H1 (cell line): Measurements from ENCODE around the gene SART1. TPM values are rescaled to one million over a fixed set of nuclear protein-coding genes. Genes with fewer than 3 reads are reported as not detected.

ENCODE experiments used
- CTCF ChIA-PET: fragments of 300-600 bp; sonication (Branson Sonifier 250); formaldehyde crosslinking; loops from one replicate; lab custom pipeline; 2021; ENCODE audit not compliant: partially characterized antibody; lab: Charles Lee
- POLR2A ChIA-PET: fragments of 300-600 bp; sonication (Branson Sonifier 250); formaldehyde crosslinking; loops from one replicate; lab custom pipeline; 2021; ENCODE audit warnings: inconsistent platforms; ENCODE audit not compliant: partially characterized antibody; lab: Charles Lee
- DNase-seq, 2 experiments: peaks; one replicate each; pipeline versions ENCODE4 v3.0.0 to v3.0.0-alpha.2; 2010 to 2022; ENCODE audit warnings: low spot score in 2 of 2, low read depth in 1 of 2, mixed read lengths in 1 of 2
- FAIRE-seq: peaks from 2 replicates; lab custom pipeline; 2011; peaks lifted over from hg19 to GRCh38; lab: Jason Lieb, UNC
- H2AFZ ChIP-seq: 2 replicates; pipeline ENCODE4 v1.8.1; 2012; ENCODE audit warnings: low read length, inconsistent platforms
- H2AK5ac ChIP-seq: 2 replicates; pipeline ENCODE4 v1.6.1; 2013; ENCODE audit warnings: low read depth, low read length
- H2BK120ac ChIP-seq: replicated peaks from 2 replicates; pipeline ENCODE3; 2013; ENCODE audit warnings: low read depth, low read length, inconsistent platforms
- H2BK12ac ChIP-seq: 2 replicates; pipeline ENCODE4 v1.6.1; 2013; ENCODE audit warnings: low read depth, low read length
- H2BK15ac ChIP-seq: 2 replicates; pipeline ENCODE4 v1.6.1; 2013; ENCODE audit warnings: low read length
- H2BK20ac ChIP-seq: 2 replicates; pipeline ENCODE4 v1.6.1; 2013; ENCODE audit warnings: low read length
- H2BK5ac ChIP-seq: 2 replicates; pipeline ENCODE4 v1.6.1; 2013; ENCODE audit warnings: low read depth, low read length
- H3K14ac ChIP-seq: 2 replicates; pipeline ENCODE4 v1.6.1; 2013; ENCODE audit warnings: inconsistent platforms; ENCODE audit not compliant: insufficient read length
- H3K18ac ChIP-seq: 2 replicates; pipeline ENCODE4 v1.6.1; 2013; ENCODE audit warnings: low read length; ENCODE audit errors: extremely low read depth
- H3K23ac ChIP-seq: 2 replicates; pipeline ENCODE4 v1.6.1; 2013; ENCODE audit warnings: inconsistent platforms; ENCODE audit not compliant: insufficient read length
- H3K23me2 ChIP-seq: 2 replicates; pipeline ENCODE4 v1.6.1; 2013; ENCODE audit warnings: low read depth, low read length
- H3K27ac ChIP-seq: 2 replicates; pipeline ENCODE4 v1.6.1; 2011; ENCODE audit warnings: low read depth, low read length, inconsistent platforms
- H3K27me3 ChIP-seq, 4 experiments: replicated peaks in 1 of 4; 1 replicate in 1 of 4; 2 replicates in 3 of 4; pipeline versions ENCODE4 v1.6.1 to v1.8.1; 2011 to 2013; ENCODE audit warnings: low read length in 3 of 4, mild to moderate bottlenecking in 3 of 4, inconsistent platforms in 2 of 4, mixed read lengths in 2 of 4, moderate library complexity in 1 of 4; ENCODE audit not compliant: control insufficient read depth in 3 of 4, insufficient read depth in 3 of 4; ENCODE audit errors: extremely low read depth in 1 of 4
- H3K36me3 ChIP-seq, 4 experiments: 2 replicates each; pipeline versions ENCODE4 v1.6.1 to v1.8.1; 2011 to 2013; ENCODE audit warnings: mild to moderate bottlenecking in 4 of 4, low read length in 3 of 4, moderate library complexity in 2 of 4, control low read depth in 1 of 4, inconsistent platforms in 1 of 4; ENCODE audit not compliant: insufficient read depth in 4 of 4, control insufficient read depth in 2 of 4
- H3K4ac ChIP-seq: replicated peaks from 2 replicates; pipeline ENCODE3; 2013; ENCODE audit warnings: low read length, low read depth, mixed read lengths, inconsistent platforms; ENCODE audit not compliant: insufficient read length
- H3K4me1 ChIP-seq, 4 experiments: replicated peaks in 1 of 4; 1 replicate in 1 of 4; 2 replicates in 3 of 4; pipeline versions ENCODE4 v1.6.1 to v1.8.1; 2011 to 2013; ENCODE audit warnings: low read length in 3 of 4, inconsistent platforms in 2 of 4, mixed read lengths in 1 of 4; ENCODE audit not compliant: insufficient read depth in 4 of 4, control insufficient read depth in 3 of 4
- H3K4me2 ChIP-seq, 2 experiments: 2 replicates each; pipeline versions ENCODE4 v1.6.1 to v1.8.1; 2011 to 2013; ENCODE audit warnings: low read depth in 2 of 2, low read length in 2 of 2, control low read depth in 1 of 2, inconsistent platforms in 1 of 2, mild to moderate bottlenecking in 1 of 2; ENCODE audit not compliant: insufficient read depth in 1 of 2
- H3K4me3 ChIP-seq, 4 experiments: fragments of 200-600, 300-600 bp in 1 of 4; sonication (generic), shearing (Covaris generic), sonication (Bioruptor Twin) in 1 of 4; 2 replicates each; pipeline versions ENCODE4 v1.5.1 to v1.8.1; 2011 to 2016; ENCODE audit warnings: low read length in 4 of 4, low read depth in 3 of 4, control low read depth in 2 of 4, inconsistent platforms in 2 of 4, mild to moderate bottlenecking in 2 of 4, mixed read lengths in 1 of 4, moderate library complexity in 1 of 4; ENCODE audit not compliant: insufficient read depth in 2 of 4; ENCODE audit errors: extremely low read depth in 1 of 4
- H3K56ac ChIP-seq: replicated peaks from 2 replicates; pipeline ENCODE3; 2013; ENCODE audit warnings: low read depth, mild to moderate bottlenecking, mixed read lengths, low read length, inconsistent platforms; ENCODE audit not compliant: insufficient read length
- H3K79me1 ChIP-seq: 2 replicates; pipeline ENCODE4 v1.6.1; 2013; ENCODE audit warnings: low read depth, low read length, control low read depth
- H3K79me2 ChIP-seq, 2 experiments: 2 replicates each; pipeline versions ENCODE4 v1.6.1 to v1.8.1; 2012 to 2013; ENCODE audit warnings: low read length in 2 of 2, mild to moderate bottlenecking in 2 of 2, inconsistent platforms in 1 of 2; ENCODE audit not compliant: insufficient read depth in 2 of 2, control insufficient read depth in 1 of 2
- H3K9ac ChIP-seq, 4 experiments: replicated peaks in 1 of 4; 1 replicate in 1 of 4; 2 replicates in 3 of 4; pipeline versions ENCODE4 v1.6.1 to v1.8.1; 2011 to 2013; ENCODE audit warnings: low read depth in 3 of 4, low read length in 3 of 4, control low read depth in 2 of 4, mild to moderate bottlenecking in 2 of 4, moderate library complexity in 2 of 4, inconsistent platforms in 1 of 4; ENCODE audit errors: extremely low read depth in 1 of 4
- H3K9me3 ChIP-seq, 2 experiments: 2 replicates each; pipeline versions ENCODE4 v1.6.1 to v1.8.1; 2012 to 2013; ENCODE audit warnings: mild to moderate bottlenecking in 2 of 2, moderate library complexity in 2 of 2, control low read depth in 1 of 2, inconsistent platforms in 1 of 2, low read depth in 1 of 2, low read length in 1 of 2, mixed read lengths in 1 of 2; ENCODE audit not compliant: insufficient read depth in 2 of 2
- H4K20me1 ChIP-seq, 2 experiments: replicated peaks in 1 of 2; 2 replicates each; pipeline versions ENCODE3 to v1.8.1; 2011 to 2013; ENCODE audit warnings: inconsistent platforms in 2 of 2, low read length in 2 of 2, mild to moderate bottlenecking in 1 of 2; ENCODE audit not compliant: insufficient read depth in 2 of 2, control insufficient read depth in 1 of 2
- H4K5ac ChIP-seq: 2 replicates; pipeline ENCODE4 v1.6.1; 2013; ENCODE audit warnings: low read length, low read depth, mixed read lengths, inconsistent platforms; ENCODE audit not compliant: insufficient read length
- H4K8ac ChIP-seq: 2 replicates; pipeline ENCODE4 v1.8.0; 2013; ENCODE audit warnings: mild to moderate bottlenecking, moderate library complexity, low read length, inconsistent platforms; ENCODE audit not compliant: insufficient read depth; ENCODE audit errors: extremely low read depth
- H4K91ac ChIP-seq: replicated peaks from 2 replicates; pipeline ENCODE3; 2013; ENCODE audit warnings: low read length, mixed read lengths, inconsistent platforms; ENCODE audit not compliant: insufficient read length
- ATF3 ChIP-seq: IDR thresholded peaks from 2 replicates; pipeline ENCODE4 v1.6.1; 2011; ENCODE audit warnings: low read depth, mild to moderate bottlenecking, low read length; ENCODE audit not compliant: insufficient read depth
- GABPA ChIP-seq: IDR thresholded peaks from 2 replicates; pipeline ENCODE4 v1.6.1; 2011; ENCODE audit warnings: mild to moderate bottlenecking, low read length, moderate library complexity, borderline replicate concordance; ENCODE audit not compliant: insufficient read depth
- JUN ChIP-seq: IDR thresholded peaks from 2 replicates; pipeline ENCODE4 v1.6.1; 2011; ENCODE audit warnings: low read depth, mild to moderate bottlenecking, improper control_type of control experiment, low read length
- MAFK ChIP-seq: IDR thresholded peaks from 2 replicates; pipeline ENCODE4 v1.6.1; 2012; ENCODE audit warnings: low read depth, mild to moderate bottlenecking, improper control_type of control experiment, low read length
- RBBP5 ChIP-seq: IDR thresholded peaks from 2 replicates; pipeline ENCODE4 v1.7.1; 2012; ENCODE audit warnings: low read depth, mild to moderate bottlenecking, inconsistent platforms, low read length, moderate library complexity, borderline replicate concordance
- SP2 ChIP-seq: IDR thresholded peaks from 2 replicates; pipeline ENCODE4 v1.6.1; 2012; ENCODE audit warnings: mild to moderate bottlenecking, low read length, inconsistent platforms
- SRF ChIP-seq: IDR thresholded peaks from 2 replicates; pipeline ENCODE4 v1.6.1; 2011; ENCODE audit warnings: mild to moderate bottlenecking, low read depth, low read length, moderate library complexity
- TAF1 ChIP-seq: IDR thresholded peaks from 2 replicates; pipeline ENCODE4 v1.6.1; 2011; ENCODE audit warnings: mild to moderate bottlenecking, low read depth, low read length
- TCF12 ChIP-seq: IDR thresholded peaks from 2 replicates; pipeline ENCODE4 v1.6.1; 2011; ENCODE audit warnings: low read depth, mild to moderate bottlenecking, low read length
- WGBS, 2 experiments: shearing (Covaris generic) in 1 of 2; methylation state at CpG; one replicate each; pipeline versions ENCODE4 v1.1.6 to v1.1.7; 2013 to 2015; ENCODE audit warnings: low lambda C conversion rate in 2 of 2, mixed read lengths in 2 of 2, inconsistent platforms in 1 of 2, low coverage in 1 of 2, missing lambda C conversion rate in 1 of 2; ENCODE audit not compliant: insufficient replicate concordance in 2 of 2, insufficient coverage in 1 of 2, insufficient read length in 1 of 2; ENCODE audit errors: extremely low coverage in 1 of 2, missing lambda C conversion rate in 1 of 2; 5-methylcytosine and 5-hydroxymethylcytosine counted together
- polyA plus RNA-seq, 7 experiments: library from polyadenylated mRNA; depleted of rRNA in 3 of 7; stranded (reverse) in 5 of 7; unstranded in 2 of 7; fragments of >200 nt in 5 of 7; fragments of 200-250 nt in 2 of 7; gene quantifications; 1 replicate in 5 of 7; 2 replicates in 1 of 7; 4 replicates in 1 of 7; pipeline versions ENCODE4 v1.2.1 to v1.2.3, GENCODE V29; 2011 to 2013; ENCODE audit warnings: missing spikeins in 2 of 7, mixed read lengths in 2 of 7
- total RNA-seq: library from RNA; stranded (reverse); fragmentation: NEBNext Ultra II Directional; extraction: Animal tissue kit (Norgen Biotek cat#: 25700); gene quantifications from 2 replicates; pipeline ENCODE4 v1.2.1, GENCODE V29; 2021
- TF ChIP-seq, protein P1 (sequence below), 3 experiments: IDR thresholded peaks; 1 replicate in 2 of 3; 2 replicates in 1 of 3; pipeline versions ENCODE4 v1.5.1 to v1.6.1; 2011; ENCODE audit warnings: low read length in 3 of 3, mild to moderate bottlenecking in 3 of 3, inconsistent platforms in 2 of 3, low read depth in 1 of 3, moderate library complexity in 1 of 3; ENCODE audit not compliant: insufficient read depth in 1 of 3; ENCODE audit errors: control extremely low read depth in 1 of 3

Gene SART1
- total and polyA plus RNA-seq, 2 of the 8 experiments (the other 6 are each of a cell fraction or from before 2014, with no cell fraction given): 9.7 to 46.1 TPM

- Histone ChIP-seq H2BK20ac (no peak overlapping the region), H2AFZ (no peak overlapping the region)
- no peak for TF ChIP-seq TAF1
- TF ChIP-seq MAFK: no peak
- no peak for TF ChIP-seq TCF12
- TF ChIP-seq RBBP5: no peak
- TF ChIP-seq ATF3: no peak
- no peak for TF ChIP-seq SP2
- TF ChIP-seq SRF: no peak
- TF ChIP-seq, protein P1, sequence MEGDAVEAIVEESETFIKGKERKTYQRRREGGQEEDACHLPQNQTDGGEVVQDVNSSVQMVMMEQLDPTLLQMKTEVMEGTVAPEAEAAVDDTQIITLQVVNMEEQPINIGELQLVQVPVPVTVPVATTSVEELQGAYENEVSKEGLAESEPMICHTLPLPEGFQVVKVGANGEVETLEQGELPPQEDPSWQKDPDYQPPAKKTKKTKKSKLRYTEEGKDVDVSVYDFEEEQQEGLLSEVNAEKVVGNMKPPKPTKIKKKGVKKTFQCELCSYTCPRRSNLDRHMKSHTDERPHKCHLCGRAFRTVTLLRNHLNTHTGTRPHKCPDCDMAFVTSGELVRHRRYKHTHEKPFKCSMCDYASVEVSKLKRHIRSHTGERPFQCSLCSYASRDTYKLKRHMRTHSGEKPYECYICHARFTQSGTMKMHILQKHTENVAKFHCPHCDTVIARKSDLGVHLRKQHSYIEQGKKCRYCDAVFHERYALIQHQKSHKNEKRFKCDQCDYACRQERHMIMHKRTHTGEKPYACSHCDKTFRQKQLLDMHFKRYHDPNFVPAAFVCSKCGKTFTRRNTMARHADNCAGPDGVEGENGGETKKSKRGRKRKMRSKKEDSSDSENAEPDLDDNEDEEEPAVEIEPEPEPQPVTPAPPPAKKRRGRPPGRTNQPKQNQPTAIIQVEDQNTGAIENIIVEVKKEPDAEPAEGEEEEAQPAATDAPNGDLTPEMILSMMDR (IDR thresholded peaks at IDR 0.05; ENCODE audit: control extremely low read depth in 1 of 3, insufficient read depth in 1 of 3, low read depth in 1 of 3, low read length in 3 of 3): no peak
- TF ChIP-seq JUN: no peak
- TF ChIP-seq GABPA: no peak
Measured at GRCh38 chr11:65941720-65942310, 19.7 kb upstream of the SART1 start.

More at GRCh38 chr11:65941720-65942310, 19.7 kb upstream of the SART1 start:
- H4K8ac ChIP-seq: no peak overlapping the region
- H3K27me3 ChIP-seq: no peaks in the 10 kb centered on the region
- no peak overlapping the region for H3K23ac ChIP-seq
- H3K79me2 ChIP-seq: no peaks in the 10 kb centered on the region
- H3K36me3 ChIP-seq: no peaks in the 10 kb centered on the region
- ChIA-PET CTCF (interaction anchor here (0.6 to 3.4 kb wide), 5 partner anchors 10 to 105 kb away, joined by 3 to 18 read pairs (median 4); partner anchors contain the start of genes CCDC85B and FIBP), POLR2A (interaction anchor here (1.3 to 1.8 kb wide), 4 partner anchors 13 to 28 kb away, joined by 3 to 6 read pairs (median 4); no protein-coding TSS in a partner anchor)
- H3K9me3 ChIP-seq: no peaks in the 10 kb centered on the region
- H4K91ac ChIP-seq: no peak overlapping the region
- 85% methylated on average over 9 of the region's 9 CpGs; no CpG with 5 or more reads in 1 of the 2 experiments for WGBS, 2 experiments
- H4K5ac ChIP-seq: no peak overlapping the region
- H3K9ac ChIP-seq: no peak overlapping the region
- no peak overlapping the region for H3K14ac ChIP-seq
- no peak overlapping the region for H2AK5ac ChIP-seq
- no peak overlapping the region for H2BK12ac ChIP-seq
- H4K20me1 ChIP-seq: no peaks in the 10 kb centered on the region
- no peak overlapping the region for H2BK120ac ChIP-seq
- H3K18ac ChIP-seq: no peak overlapping the region
- H2BK5ac ChIP-seq: no peak overlapping the region
- DNase-seq (no peak), FAIRE-seq (no peak)
- no peaks in the 10 kb centered on the region for H3K79me1 ChIP-seq
- no peak overlapping the region for H3K56ac ChIP-seq
- 0 out of 2 replicates have a peak, but pooled peaks cover 3% of the 10 kb centered on the region for H3K23me2 ChIP-seq
- H3K4me2 ChIP-seq: no peak overlapping the region
- peaks cover 3 to 19% (median 14%) of the 10 kb centered on the region in 4 experiments for H3K4me1 ChIP-seq
- no peak overlapping the region for H3K4me3 ChIP-seq
- no peak overlapping the region for H3K4ac ChIP-seq
- H3K27ac ChIP-seq: no peak overlapping the region
- no peak overlapping the region for H2BK15ac ChIP-seq
